Epidermal melanocyte (primary cell): ENCODE data around the gene TTYH3.
A peak's percentile ranks its signal among the peaks of the same experiment; 100 is the strongest.
"Not testable (repeated sequence)": the region's sequence is repeated elsewhere in the genome, so short reads cannot be mapped to it uniquely, and the experiment has no call there.

Experiments used
- DNase-seq: peaks from one replicate; pipeline ENCODE4 v3.0.0; 2011; ENCODE audit warnings: low spot score; ENCODE audit not compliant: insufficient read length

The TTYH3 gene

DNA sequence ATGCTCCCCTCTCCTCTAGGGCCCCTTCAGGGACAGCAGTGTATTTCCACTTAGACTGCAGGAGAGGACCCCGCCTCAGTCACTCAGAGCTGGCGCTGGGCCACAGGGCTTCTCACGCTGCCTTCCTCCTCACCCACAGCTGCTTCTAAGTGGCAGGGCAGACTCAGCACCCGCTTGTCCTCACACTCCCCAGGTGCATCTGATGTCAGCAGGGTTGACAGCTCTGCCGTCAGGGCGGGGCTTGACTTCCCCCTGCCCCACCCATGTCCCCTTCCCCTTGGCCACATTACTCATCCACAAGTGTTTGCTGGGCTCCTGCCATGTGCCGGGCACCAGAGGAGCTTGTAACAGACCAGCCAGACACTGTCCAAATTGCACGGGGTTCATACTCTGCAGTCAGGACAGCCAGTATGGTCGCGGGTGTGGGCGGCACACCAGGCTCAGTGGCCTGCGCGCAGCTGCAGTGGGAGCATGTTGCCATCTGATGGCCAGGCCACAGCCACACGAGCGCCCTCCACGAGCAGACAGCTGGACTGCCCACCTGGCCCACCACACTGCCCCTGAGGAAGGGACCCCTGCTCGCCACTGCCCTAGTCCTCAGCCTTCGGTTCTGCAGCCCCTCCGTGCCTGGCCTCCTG lies 29.3 kb upstream of the TTYH3 start:
- DNase-seq = no peak

DNA sequence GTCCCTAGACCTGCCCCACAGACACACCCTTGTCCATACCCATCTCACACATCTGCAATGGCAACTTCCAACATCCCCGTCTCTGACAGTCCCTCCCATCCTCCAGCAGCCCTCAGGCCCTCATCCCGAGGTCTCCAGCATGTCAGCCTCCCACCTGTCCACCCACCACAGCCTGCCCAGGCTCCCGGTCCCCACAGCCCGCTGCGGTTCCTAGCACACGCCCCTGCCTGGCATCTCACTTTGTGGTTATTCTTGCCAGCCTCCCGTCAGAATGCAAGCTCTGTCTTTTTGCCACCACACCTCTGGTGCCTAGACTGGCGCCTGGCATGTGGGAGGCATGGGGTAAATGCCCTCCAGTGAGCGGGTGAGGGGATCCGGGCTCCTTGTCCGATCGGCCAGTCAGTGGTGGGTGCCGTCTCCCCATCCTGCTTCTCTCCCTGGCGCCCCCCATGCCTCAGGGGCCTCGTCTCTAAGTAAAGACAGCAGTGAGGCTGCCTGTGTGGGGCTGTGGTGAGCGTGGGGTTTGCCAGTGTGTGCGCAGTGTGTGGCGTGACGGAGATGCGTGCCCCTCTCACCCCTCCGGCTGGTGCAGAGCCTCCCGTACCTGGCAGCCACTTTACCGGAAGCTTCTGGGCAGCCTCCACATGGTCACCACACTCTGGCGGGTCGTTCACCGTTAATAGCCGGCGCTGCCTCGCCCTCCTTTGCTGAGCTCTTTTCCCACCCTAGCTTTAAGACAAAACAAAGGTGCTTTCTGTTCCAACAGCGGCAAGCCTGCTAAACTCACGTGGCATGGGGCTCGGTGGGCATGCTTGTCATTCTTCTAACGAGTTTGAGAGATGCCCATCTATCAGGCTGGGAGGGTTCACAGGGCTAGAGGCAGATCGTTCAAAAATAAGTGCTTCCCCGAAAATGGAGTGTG lies 28.5 kb upstream of the TTYH3 start:
- no peak for DNase-seq

DNA sequence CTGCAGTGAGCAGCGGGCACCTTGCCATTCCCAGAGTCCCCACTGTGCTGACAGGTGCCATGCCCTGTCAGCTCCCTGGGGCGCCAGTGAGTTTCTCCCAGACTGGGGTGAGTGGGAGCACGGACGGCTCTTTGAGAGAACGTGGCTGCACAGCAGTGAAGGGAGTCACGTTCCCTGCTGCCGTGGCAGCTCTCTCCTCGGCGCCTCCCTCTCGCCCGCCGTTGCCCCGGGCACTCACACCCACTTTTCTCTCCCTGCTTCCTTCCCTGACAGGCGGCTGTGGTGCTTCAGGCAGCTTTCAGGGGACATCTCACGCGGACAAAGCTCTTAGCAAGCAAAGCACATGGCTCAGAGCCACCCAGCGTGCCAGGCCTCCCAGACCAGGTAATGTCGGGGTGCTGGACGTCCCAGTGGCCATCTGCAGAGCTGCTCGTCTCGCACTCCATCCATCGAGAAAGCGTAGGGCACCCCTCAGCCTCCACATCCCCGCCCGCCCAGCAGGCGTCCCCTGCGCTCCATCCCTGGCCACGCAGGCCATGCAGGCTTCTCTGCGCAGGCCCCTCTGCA lies 27.1 kb upstream of the TTYH3 start:
- peak; percentile 54 for DNase-seq

DNA sequence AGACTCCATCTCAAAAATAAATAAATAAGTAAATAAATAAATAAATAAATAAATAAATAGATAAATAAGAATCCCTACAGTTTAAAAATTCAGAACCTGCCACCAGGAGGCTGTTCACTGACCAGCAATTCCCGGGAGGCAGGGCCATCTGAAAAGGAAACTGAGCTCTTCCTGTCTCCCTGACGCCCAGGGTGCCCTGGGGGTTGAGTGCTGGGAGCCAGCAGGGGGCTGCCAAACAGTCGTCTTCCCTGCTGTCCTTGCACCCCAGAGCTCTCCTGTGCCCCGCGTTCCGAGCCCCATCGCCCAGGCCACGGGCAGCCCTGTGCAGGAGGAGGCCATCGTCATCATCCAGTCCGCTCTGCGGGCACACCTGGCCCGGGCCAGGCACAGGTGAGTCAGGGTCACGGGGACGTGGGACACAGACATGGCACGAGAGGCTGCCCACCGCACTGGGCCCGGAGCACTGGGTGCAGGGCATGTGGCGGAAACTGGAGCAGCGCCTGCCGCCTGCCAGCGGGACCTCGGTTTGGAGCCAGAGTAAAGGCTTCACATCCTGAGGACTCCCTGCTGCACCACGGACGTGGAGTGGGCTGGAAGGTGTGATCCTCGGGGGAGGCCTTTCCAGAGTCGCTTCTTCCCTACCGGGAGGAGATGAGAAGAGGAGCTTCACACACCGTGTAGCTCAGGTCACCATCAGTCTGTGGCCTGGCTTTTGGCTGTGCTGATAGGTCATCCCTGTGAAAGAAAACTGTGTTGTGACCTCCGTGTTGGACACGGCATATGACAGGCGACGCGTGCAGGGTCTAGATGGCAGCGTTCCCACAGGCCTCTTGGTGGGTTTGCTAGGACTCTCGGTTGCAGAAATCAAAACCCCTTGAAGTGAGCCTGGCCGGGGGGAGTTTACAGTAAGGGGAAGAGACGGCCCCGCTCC lies 25.9 kb upstream of the TTYH3 start:
- DNase-seq = no peak

DNA sequence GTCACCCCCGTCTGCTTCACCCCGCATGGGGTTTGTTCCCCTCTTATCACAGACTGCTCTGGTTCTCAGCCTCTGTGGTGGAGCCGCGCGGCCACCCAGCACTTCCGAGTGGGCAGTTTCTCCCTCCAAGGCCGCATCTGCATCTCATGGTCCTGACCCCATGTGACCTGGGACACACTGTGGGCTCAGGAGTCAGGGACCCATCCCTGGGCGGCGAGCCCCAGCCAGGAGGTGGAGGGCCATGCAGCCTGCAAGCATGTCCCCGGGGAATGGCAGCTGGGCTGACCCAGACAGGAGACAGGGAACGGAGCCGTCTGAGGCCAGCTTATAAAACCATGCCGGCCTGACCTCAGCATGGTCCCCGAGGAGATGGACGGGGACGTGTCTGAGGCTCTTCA lies 25.2 kb upstream of the TTYH3 start:
- DNase-seq = no peak

DNA sequence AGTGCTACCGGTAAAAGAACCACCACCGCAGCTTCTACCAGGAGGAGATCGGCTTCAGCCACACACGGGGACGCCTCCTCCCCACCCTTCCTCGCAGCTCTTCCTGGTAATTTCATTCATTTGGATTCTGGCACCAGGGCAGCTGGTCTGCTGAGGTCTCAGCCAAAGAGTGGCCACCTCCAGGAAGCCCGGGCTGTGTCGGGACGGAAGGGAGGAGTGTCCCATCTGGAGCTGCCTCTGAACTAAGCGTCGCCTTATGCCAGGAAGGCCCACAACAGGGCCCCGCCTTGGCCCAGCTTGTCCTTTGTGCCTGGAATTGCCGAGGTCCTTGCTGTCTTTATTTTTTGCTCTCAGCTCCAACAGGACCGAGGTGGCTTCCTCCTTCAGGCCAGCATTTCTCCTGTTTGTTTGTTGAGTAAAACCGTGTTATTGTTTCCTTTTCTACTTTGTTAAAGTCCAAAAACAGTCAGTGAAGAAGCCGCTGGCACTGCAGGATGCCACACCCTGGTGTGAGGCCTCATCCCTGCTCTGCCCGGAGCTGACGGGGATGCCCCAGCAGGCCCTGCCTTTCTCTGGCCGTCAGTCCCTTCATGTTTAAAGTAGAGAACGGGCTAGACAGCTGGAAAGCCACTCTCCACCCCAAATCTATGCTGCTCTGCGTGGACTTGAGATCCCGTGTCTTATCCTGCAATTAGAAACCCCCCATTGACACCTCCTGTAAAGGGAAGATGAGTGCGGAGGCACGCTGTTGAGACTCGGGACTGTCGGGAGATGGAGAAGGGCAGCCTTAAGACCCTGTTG lies 24.5 kb upstream of the TTYH3 start:
- peak; percentile 61 for DNase-seq

DNA sequence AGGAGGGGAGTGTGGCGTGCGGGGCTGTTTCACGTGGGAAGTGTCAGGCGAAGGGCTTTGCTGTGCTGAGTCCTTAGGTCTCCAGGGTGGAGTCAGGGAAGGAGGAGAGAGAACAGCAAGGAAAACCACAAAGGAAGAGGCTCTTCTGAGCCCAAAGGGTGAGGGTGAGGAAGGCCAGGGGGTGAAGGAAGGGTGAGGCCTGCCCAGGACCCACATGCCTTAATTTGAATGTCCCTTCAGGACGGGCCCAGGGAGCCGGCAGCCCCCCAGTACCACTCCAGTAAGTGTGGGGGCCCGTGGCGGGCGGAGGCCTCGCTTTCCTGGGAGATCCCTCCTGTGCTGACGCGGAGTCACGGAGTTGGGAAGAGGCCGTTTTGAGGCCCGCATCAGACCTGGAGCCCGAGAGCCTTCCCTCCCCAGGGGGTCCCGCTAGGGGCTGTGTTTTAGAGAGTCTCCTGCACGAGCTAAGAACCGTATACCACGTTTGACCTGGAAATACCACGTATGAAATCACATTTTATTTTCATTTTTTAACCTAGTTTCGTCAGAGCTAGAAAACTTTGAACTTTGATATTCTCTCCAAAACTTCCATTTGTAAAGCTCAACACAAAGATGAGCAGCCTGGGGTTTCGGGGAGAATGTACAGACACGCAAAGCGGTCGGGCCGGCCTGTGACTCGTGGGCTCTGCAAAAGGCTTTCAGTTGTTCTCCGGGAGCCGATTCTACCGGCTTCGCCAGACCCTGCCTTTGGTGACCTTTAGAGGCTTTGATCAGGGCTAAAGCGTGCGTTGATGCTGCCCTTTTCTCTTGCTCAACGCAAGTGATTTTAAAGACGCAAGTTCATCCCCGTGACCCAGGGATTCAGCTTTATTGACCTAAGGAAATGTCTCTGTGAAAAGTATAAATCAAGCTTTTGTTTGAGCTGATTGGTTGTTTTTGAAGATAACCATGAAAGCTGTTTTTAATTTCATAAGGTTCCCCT lies 23.6 kb upstream of the TTYH3 start:
- peak; percentile 56 for DNase-seq

DNA sequence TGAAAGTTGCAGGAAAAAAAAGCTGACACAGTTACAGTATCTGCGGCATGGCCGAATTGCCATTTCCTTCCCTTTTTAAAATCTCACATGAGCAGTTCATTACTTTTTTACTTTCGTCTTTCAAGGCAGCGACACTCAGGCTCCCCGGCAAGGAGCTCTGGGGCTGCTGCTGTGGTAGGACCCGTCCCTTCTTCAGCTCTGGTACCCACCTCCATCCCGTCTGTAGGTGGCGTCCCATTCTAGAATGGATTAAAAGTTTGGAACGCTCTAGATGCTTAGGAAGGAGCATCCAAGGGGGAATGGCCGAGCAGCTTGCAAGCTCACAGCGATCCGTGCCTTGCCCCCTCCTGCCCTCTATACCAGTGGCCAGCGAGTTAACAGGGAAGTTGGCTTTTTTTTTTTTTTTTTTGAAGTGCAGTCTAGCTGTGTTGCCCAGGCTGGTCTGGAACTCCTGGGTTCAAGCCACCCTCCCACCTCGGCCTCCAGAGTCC lies 22.8 kb upstream of the TTYH3 start:
- DNase-seq = peak; percentile 79

DNA sequence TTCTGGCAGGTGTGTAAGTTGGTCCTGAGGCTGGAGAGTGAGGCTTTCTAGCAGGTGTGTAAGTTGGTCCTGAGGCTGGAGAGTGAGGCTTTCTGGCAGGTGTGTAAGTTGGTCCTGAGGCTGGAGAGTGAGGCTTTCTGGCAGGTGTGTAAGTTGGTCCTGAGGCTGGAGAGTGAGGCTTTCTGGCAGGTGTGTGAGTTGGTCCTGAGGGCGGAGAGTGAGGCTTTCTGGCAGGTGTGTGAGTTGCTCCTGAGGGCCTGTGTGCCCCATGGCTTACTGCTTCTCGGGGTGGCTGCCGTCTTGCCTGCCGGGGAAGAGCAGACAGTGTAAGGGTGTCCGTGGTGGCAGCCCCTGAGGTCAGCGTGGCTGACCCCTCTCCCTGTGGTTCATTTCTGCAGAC lies 22.1 kb upstream of the TTYH3 start:
- not testable (repeated sequence) for DNase-seq

DNA sequence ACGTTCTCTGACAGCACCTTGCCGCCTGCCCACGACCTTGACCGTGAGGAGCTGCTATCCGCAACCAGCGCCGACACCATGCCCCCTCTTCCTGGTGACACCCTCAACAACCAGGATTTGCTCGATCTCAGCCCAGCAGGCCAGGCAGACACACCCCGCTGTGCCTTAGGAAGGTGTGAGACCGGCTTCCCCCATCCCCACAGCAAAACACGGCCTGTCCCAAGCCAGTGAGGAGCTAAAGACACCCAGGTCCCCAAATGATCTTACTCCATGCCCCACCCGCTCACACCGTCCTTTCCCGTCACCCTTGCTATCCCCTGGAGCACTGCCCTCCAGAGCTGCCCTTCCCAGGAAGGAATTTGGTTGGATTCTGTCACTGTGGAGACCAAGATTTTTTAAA lies 21.3 kb upstream of the TTYH3 start:
- DNase-seq = no peak

DNA sequence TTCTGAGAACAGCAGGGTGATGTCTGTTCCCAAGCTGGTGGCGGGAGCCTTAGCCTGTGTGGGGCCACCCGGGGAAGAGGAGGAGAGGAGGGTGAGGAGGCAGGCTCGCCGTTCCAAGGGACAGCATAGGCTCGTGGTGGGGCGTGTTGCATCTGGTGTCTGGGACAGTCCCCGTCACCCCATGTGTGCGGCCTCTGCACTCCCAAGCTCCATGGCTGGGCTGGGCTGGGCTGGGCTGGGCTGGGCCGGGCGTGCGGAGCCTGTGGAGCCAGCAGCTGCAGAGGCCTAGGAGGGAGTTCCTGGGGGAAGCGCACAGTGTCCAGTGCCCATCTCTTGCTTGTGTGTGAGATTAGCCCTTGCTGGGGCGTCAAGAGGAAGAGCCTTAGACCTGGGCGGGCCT lies 20.9 kb upstream of the TTYH3 start:
- no peak for DNase-seq

DNA sequence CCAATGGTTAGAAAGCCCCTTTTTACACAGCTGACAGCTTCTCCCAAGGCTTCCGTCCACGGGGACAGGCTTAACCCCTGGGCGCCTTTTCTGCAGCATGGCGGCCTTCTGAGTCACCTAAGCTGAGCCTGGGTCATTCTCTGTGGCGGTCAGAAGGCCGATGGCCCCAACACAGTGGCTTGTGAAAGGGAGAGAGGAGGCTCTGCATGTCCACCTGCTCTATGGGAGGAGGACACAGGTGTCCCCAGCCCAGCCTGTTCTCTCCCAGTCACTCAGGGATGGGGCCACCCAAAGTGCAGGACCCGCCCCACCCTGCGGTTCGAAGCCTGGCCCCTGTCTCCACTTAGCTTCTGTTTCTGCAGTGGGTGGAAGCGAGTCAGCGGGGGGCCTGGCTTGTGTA lies 20.4 kb upstream of the TTYH3 start:
- no peak for DNase-seq

DNA sequence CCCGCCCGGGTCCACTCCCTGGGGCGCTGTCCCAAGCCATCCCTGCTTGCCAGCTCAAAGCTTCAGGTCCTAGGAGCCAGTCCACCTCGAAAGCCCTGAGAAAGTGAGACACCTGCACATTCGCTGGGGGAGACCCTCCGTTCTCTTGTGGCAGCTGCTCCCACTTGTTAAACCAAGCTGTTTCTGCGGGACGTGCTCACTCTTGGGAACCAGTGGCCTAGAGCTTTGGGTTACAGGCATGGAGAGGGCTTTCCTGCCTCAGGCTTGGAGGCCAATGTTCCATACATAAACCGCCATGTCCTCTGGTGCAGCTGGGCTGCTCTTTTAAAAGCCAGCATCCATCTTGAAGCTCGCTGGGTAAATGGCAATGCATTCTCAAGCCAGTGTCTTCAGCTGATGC lies 19.9 kb upstream of the TTYH3 start:
- DNase-seq = no peak

DNA sequence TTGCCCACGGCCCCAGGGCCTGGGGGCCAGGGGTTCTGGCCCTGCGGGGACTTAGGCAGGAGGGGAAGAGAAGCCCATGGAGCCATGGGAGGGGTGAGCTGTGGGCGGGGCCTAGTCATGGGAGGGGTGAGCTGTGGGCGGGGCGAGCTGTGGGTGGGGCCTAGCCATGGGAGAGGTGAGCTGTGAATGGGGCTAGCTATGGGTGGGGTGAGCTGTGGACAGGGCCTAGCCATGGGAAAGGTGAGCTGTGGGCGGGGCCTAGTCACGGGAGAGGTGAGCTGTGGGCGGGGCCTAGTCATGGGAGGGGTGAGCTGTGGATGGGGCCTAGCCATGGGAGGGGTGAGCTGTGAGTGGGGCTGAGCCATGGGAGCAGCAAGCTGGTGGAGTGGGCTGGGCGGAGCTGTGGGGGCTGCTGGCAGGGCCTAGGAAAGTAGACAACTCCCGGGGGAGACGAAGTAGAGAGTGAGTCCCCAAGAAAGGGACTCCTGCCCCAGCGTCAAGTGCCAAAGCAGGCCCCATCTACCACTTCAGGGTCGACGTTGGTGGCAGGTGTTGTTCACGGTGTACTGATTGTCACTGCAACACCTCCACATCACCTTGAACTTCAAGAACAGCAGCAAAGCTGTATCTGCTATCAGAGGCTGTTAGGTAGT lies 19.2 kb upstream of the TTYH3 start:
- no peak for DNase-seq

DNA sequence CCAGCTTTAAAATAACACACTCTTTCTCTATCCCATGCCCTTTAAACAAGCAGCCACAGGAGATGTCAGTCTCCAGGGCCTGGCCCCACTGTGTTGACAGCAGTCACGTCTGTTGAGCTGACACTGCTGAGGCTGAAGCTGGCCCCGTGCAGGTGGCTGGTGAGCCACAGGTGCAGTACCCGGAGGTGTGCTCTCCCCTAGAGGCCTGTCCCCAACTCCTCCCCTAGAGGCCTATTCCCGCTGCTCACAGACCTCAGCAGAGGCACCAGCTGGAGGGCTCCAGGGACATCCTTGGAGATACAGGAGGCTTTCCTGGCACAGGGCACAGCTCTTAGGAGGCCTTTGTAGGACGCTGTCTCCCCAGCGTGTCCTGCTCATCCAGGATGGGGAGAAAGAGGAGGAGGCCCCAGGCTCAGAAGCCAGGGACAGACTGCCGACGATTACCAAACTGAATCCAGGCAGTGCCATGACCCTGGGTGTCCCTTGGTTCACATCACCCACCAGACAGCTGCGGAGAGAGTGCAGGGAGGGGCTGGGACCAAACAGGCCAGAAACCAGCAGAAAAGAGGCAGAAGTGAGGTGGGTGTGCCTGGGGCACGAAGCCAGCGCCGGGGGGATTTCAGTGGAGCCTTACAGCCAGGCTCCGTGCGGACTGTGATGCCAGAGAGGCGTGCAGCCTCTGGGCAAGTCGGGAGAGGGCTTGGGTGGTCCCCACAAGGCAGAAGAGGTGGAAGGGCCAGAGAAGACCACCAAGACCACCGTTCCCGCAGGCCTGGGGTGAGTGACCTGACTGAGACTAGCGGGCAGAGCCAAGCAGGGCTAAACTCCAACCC lies 18.5 kb upstream of the TTYH3 start:
- no peak for DNase-seq

DNA sequence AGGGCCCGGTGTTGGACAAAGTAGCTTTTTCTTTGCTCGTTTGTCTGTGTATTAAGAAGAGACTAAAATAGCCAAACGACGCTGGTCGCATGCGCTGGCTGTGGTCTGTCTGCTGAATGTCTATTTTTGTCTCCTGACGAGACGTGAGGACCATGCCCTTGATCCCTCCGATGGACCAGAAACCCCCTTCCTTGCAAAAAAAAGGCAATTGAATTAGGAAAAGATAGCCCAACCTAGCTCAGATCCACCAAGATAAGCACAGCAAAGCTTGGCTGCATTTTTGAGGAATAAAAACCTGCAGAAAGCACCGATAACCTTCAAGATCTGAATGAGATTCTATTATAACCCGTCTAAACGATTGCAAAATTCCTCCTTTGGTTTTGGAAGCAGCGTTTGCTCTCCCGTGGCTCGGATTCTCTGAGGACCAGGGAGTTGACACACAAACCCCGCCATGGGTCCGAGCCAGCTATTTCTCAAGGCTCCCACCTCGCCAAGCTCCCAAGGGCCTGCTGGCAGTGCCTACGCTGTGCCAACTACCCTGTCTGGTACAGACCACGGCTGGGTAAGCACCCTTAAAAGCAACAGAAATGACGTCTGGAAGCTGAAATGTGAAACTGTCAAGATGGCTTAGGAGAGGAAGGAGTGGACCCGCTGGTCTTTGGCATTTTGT lies 17.7 kb upstream of the TTYH3 start:
- peak; percentile 68 for DNase-seq

DNA sequence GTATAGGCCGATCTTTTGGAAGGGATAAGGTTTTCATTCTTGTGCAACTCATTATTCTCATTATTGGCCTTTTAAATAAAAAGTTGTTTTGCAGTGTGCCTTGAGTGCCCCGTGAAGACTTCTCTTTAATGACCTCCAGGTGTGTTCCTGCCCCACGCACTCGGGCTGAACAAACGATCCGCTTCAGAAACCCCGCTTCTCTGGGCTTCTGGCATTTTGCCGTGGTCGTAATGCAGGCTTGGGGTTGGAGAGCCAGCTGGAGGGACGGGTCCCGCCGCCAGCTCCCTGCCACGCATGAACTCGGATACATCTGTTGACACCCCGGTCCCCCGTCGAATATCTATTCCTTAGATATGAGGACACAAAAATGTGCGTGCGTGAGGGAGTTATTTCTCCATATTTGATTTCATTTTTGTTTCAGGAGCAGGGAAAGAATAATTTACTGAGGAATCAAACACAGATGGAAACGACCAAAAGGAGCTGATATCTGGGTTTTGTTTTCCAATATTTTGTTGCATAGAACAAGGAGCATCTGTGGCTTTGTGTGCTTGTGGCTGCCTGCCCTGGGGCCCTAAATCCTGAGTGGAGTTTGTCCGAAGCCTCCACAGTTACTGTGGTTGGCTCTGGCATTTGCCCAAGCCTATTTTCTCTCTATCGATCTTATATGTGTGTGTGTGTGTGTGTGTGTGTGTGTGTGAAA lies 17.0 kb upstream of the TTYH3 start:
- peak; percentile 80 for DNase-seq
